HG03378 (cell line): ENCODE data around the gene KIRREL1.

Experiments
- ATAC-seq: cut with Tn5 transposase; IDR thresholded peaks from one replicate; pipeline ENCODE4 v1.9.1; 2021; ENCODE audit warnings: mild to moderate bottlenecking, moderate library complexity; ENCODE audit not compliant: unreplicated experiment

KIRREL1 gene

GRCh38 chr1:158102881-158103674 is 109.6 kb downstream of the KIRREL1 start:
- no peak for ATAC-seq

- no peak for ATAC-seq
These were observed 110.5 kb downstream of the KIRREL1 start for GRCh38 chr1:158103861-158104522.

- no peak for ATAC-seq
These were observed 111.4 kb downstream of the KIRREL1 start for GRCh38 chr1:158104891-158105290.

GRCh38 chr1:158105352-158106095 is 112.1 kb downstream of the KIRREL1 start:
- ATAC-seq: no peak

GRCh38 chr1:158107916-158108315 is 114.5 kb downstream of the KIRREL1 start:
- ATAC-seq: no peak

GRCh38 chr1:158112994-158113758 is 119.7 kb downstream of the KIRREL1 start:
- no peak for ATAC-seq

GRCh38 chr1:158113759-158114127 is 120.3 kb downstream of the KIRREL1 start:
- no peak for ATAC-seq

GRCh38 chr1:158115126-158115525 is 121.7 kb downstream of the KIRREL1 start:
- ATAC-seq: no peak

- no peak for ATAC-seq
These were observed 123.1 kb downstream of the KIRREL1 start for GRCh38 chr1:158116311-158117167.

- no peak for ATAC-seq
These were observed 124.6 kb downstream of the KIRREL1 start for GRCh38 chr1:158117854-158118704.

- no peak for ATAC-seq
These were observed 125.4 kb downstream of the KIRREL1 start for GRCh38 chr1:158118713-158119402.

GRCh38 chr1:158119976-158120653 is 126.7 kb downstream of the KIRREL1 start:
- ATAC-seq: no peak

GRCh38 chr1:158121604-158122254 is 128.3 kb downstream of the KIRREL1 start:
- ATAC-seq: no peak

- ATAC-seq: no peak
These were observed 129.5 kb downstream of the KIRREL1 start for GRCh38 chr1:158122833-158123388.

GRCh38 chr1:158124034-158124433 is 130.6 kb downstream of the KIRREL1 start:
- ATAC-seq: no peak

- peak; percentile 80 for ATAC-seq
These were observed 131.6 kb downstream of the KIRREL1 start for GRCh38 chr1:158124999-158125398.

GRCh38 chr1:158126425-158126824 is 133.0 kb downstream of the KIRREL1 start:
- ATAC-seq: no peak
